IMR-90 (cell line): ENCODE measurements around the gene KLHL8. TPM values are rescaled to one million over a fixed set of nuclear protein-coding genes. Genes with fewer than 3 reads are reported as not detected.

Experiments
- ATAC-seq: fragments of 200-7000 bp; cut with Tn5 transposase; 2 replicates; pipeline ENCODE4 v1.9.1; 2020; ENCODE audit warnings: low read depth, mild to moderate bottlenecking, moderate library complexity
- BruUV-seq: library from RNA; stranded (reverse); fragments of 400-500 nt; replicated peaks from 2 replicates; lab custom pipeline; 2021; lab: Mats Ljungman, UMichigan
- CTCF ChIA-PET: fragments of 300-600 bp; formaldehyde crosslinking; extraction: SDS; loops from one replicate; lab custom pipeline; 2021; ENCODE audit warnings: antibody characterized with exemption; lab: Yijun Ruan, JAX
- POLR2A ChIA-PET: fragments of 300-600 bp; sonication (Branson Sonifier 250); formaldehyde crosslinking; loops from one replicate; lab custom pipeline; 2022; ENCODE audit warnings: antibody characterized with exemption; ENCODE audit not compliant: unreplicated experiment; lab: Charles Lee
- DNase-seq: peaks from one replicate; pipeline ENCODE4 v3.0.0; 2013
- H2AFZ ChIP-seq: replicated peaks from 2 replicates; pipeline ENCODE3; 2013; ENCODE audit warnings: low read length, mild to moderate bottlenecking; ENCODE audit not compliant: poor library complexity
- H2AK5ac ChIP-seq: 2 replicates; pipeline ENCODE4 v1.6.1; 2013; ENCODE audit warnings: low read depth, low read length, inconsistent platforms
- H2AK9ac ChIP-seq: replicated peaks from 2 replicates; pipeline ENCODE3; 2013; ENCODE audit warnings: mild to moderate bottlenecking, low read depth, low read length, moderate library complexity; ENCODE audit not compliant: poor library complexity
- H2BK120ac ChIP-seq: 2 replicates; pipeline ENCODE4 v1.6.1; 2013; ENCODE audit warnings: low read depth, low read length, inconsistent platforms
- H2BK15ac ChIP-seq: 3 replicates; pipeline ENCODE4 v1.6.1; 2013; ENCODE audit warnings: low read depth, low read length, inconsistent platforms
- H2BK20ac ChIP-seq: 2 replicates; pipeline ENCODE4 v1.6.1; 2013; ENCODE audit warnings: low read depth, mild to moderate bottlenecking, inconsistent platforms, low read length, moderate library complexity
- H2BK5ac ChIP-seq: 2 replicates; pipeline ENCODE4 v1.6.1; 2013; ENCODE audit warnings: mild to moderate bottlenecking, low read depth, low read length, inconsistent platforms; ENCODE audit not compliant: poor library complexity, severe bottlenecking
- H3K14ac ChIP-seq: replicated peaks from 2 replicates; pipeline ENCODE4 v1.6.1; 2013; ENCODE audit warnings: low read depth, low read length, inconsistent platforms
- H3K18ac ChIP-seq: 2 replicates; pipeline ENCODE4 v1.6.1; 2013; ENCODE audit warnings: low read depth, low read length, control low read depth
- H3K23ac ChIP-seq: 2 replicates; pipeline ENCODE4 v1.6.1; 2013; ENCODE audit warnings: low read depth, low read length, inconsistent platforms
- H3K27ac ChIP-seq: 2 replicates; pipeline ENCODE4 v1.5.1; 2013; ENCODE audit warnings: mild to moderate bottlenecking, control low read depth, low read length; ENCODE audit not compliant: insufficient read depth
- H3K27me3 ChIP-seq: 2 replicates; pipeline ENCODE4 v1.6.1; 2013; ENCODE audit warnings: low read length; ENCODE audit not compliant: control insufficient read depth, insufficient read depth
- H3K36me3 ChIP-seq: 2 replicates; pipeline ENCODE4 v1.6.1; 2013; ENCODE audit warnings: low read length, mixed read lengths; ENCODE audit not compliant: control insufficient read depth, insufficient read depth
- H3K4ac ChIP-seq: 2 replicates; pipeline ENCODE4 v1.6.1; 2013; ENCODE audit warnings: low read depth, low read length, inconsistent platforms
- H3K4me1 ChIP-seq: 2 replicates; pipeline ENCODE4 v1.6.1; 2013; ENCODE audit warnings: low read length, mixed read lengths; ENCODE audit not compliant: control insufficient read depth, insufficient read depth
- H3K4me2 ChIP-seq: 2 replicates; pipeline ENCODE4 v1.6.1; 2013; ENCODE audit warnings: low read depth, mild to moderate bottlenecking, control low read depth, low read length, moderate library complexity
- H3K4me3 ChIP-seq: 2 replicates; pipeline ENCODE4 v1.5.1; 2013; ENCODE audit warnings: low read depth, mild to moderate bottlenecking, control low read depth, low read length, moderate library complexity; ENCODE audit not compliant: insufficient read depth
- H3K56ac ChIP-seq: 2 replicates; pipeline ENCODE4 v1.6.1; 2013; ENCODE audit warnings: low read length, inconsistent platforms; ENCODE audit not compliant: insufficient read depth; ENCODE audit errors: extremely low read depth
- H3K79me1 ChIP-seq, 2 experiments: 2 replicates each; pipeline ENCODE4 v1.6.1; 2013; ENCODE audit warnings: low read length in 2 of 2, inconsistent platforms in 1 of 2, low read depth in 1 of 2
- H3K9ac ChIP-seq: 2 replicates; pipeline ENCODE4 v1.6.1; 2013; ENCODE audit warnings: low read depth, low read length, control low read depth
- H3K9me1 ChIP-seq: 2 replicates; pipeline ENCODE4 v1.6.1; 2013; ENCODE audit warnings: low read length, inconsistent platforms; ENCODE audit not compliant: insufficient read depth
- H3K9me3 ChIP-seq: 2 replicates; pipeline ENCODE4 v1.6.1; 2013; ENCODE audit warnings: low read length; ENCODE audit not compliant: control insufficient read depth, insufficient read depth
- H4K20me1 ChIP-seq: 2 replicates; pipeline ENCODE4 v1.6.1; 2013; ENCODE audit warnings: low read length, inconsistent platforms; ENCODE audit not compliant: insufficient read depth
- H4K5ac ChIP-seq: 2 replicates; pipeline ENCODE4 v1.6.1; 2013; ENCODE audit warnings: mild to moderate bottlenecking, low read depth, low read length, control low read depth
- H4K8ac ChIP-seq, 2 experiments: 2 replicates each; pipeline ENCODE4 v1.6.1; 2013; ENCODE audit warnings: low read depth in 2 of 2, low read length in 2 of 2, control low read depth in 1 of 2, inconsistent platforms in 1 of 2
- H4K91ac ChIP-seq: 2 replicates; pipeline ENCODE4 v1.6.1; 2013; ENCODE audit warnings: low read depth, low read length, inconsistent platforms; ENCODE audit not compliant: insufficient read depth
- BHLHE40 ChIP-seq: fragments of 150-350 bp; IDR thresholded peaks from 2 replicates; pipeline ENCODE4 v1.6.1; 2016; ENCODE audit warnings: mild to moderate bottlenecking, low read depth, low read length
- CEBPB ChIP-seq: IDR thresholded peaks from 2 replicates; pipeline ENCODE4 v1.6.1; 2012; ENCODE audit warnings: low read depth, low read length, improper control_type of control experiment
- MAZ ChIP-seq: IDR thresholded peaks from 2 replicates; pipeline ENCODE4 v1.6.1; 2012; ENCODE audit warnings: low read depth, mild to moderate bottlenecking, low read length, improper control_type of control experiment, moderate library complexity, borderline replicate concordance
- MXI1 ChIP-seq: IDR thresholded peaks from 2 replicates; pipeline ENCODE4 v1.6.1; 2012; ENCODE audit warnings: low read depth, mild to moderate bottlenecking, low read length, moderate library complexity, borderline replicate concordance
- NFE2L2 ChIP-seq: fragments of 150-350 bp; IDR thresholded peaks from 2 replicates; pipeline ENCODE4 v1.6.1; 2016; ENCODE audit warnings: low read depth, mild to moderate bottlenecking, low read length
- POLR2A ChIP-seq: IDR thresholded peaks from 2 replicates; pipeline ENCODE4 v1.6.1; 2012; ENCODE audit warnings: mild to moderate bottlenecking, low read depth, low read length
- RAD21 ChIP-seq: IDR thresholded peaks from 2 replicates; pipeline ENCODE4 v1.6.1; 2012; ENCODE audit warnings: low read length, improper control_type of control experiment
- RFX5 ChIP-seq: IDR thresholded peaks from 2 replicates; pipeline ENCODE4 v1.8.0; 2012; ENCODE audit warnings: low read depth, mild to moderate bottlenecking, low read length, moderate library complexity
- SMC3 ChIP-seq: fragments of 150-350 bp; IDR thresholded peaks from 2 replicates; pipeline ENCODE4 v1.6.1; 2016; ENCODE audit warnings: low read depth, mild to moderate bottlenecking, antibody characterized with exemption, low read length, moderate library complexity
- WGBS, 2 experiments: methylation state at CpG; one replicate each; pipeline versions ENCODE4 v1.1.5 to v1.1.7; 2013; ENCODE audit warnings: missing lambda C conversion rate in 2 of 2; ENCODE audit not compliant: insufficient read length in 1 of 2; ENCODE audit errors: extremely low coverage in 2 of 2; 5-methylcytosine and 5-hydroxymethylcytosine counted together
- dilution Hi-C: fragments of 300-500 bp; cut with HindIII; formaldehyde crosslinking; loops from one replicate; pipeline ENCODE4 v1.14.3; 2018; ENCODE audit warnings: low sequenced_read_pairs; ENCODE audit not compliant: unreplicated experiment
- in situ Hi-C: fragments of 300-500 bp; cut with MboI; formaldehyde crosslinking; loops from 3 replicates; pipeline ENCODE4 v1.14.3; 2019; ENCODE audit warnings: low sequenced_read_pairs, inconsistent platforms, mixed read lengths
- intact Hi-C: fragments of 100-400 bp; cut with micrococcal nuclease; formaldehyde crosslinking; loops from 2 replicates; pipeline ENCODE4 v1.10.0; 2022
- polyA plus RNA-seq, 3 experiments: library from polyadenylated mRNA; depleted of rRNA; stranded (reverse); fragments of >200 nt; gene quantifications; 2 replicates each; pipeline ENCODE4 v1.2.3, GENCODE V29; 2012; ENCODE audit warnings: low replicate concordance in 1 of 3
- total RNA-seq: library from RNA; depleted of rRNA; stranded (reverse); fragments of >200 nt; gene quantifications from 2 replicates; pipeline ENCODE4 v1.2.3, GENCODE V29; 2012
- TF ChIP-seq, protein P1 (sequence below): conservative IDR thresholded peaks from 2 replicates; pipeline ENCODE4 v1.5.1; 2012; ENCODE audit warnings: mild to moderate bottlenecking, low read depth, low read length, improper control_type of control experiment

The KLHL8 gene
- total and polyA plus RNA-seq, 2 of the 4 experiments (the other 2 are of a cell fraction) = 3.1 to 9.5 TPM

GRCh38 chr4:87121341-87122065, 98.9 kb downstream of the KLHL8 start (continued):
- TF ChIP-seq RFX5 (no peak), POLR2A (no peak), SMC3 (no peak)

DNA sequence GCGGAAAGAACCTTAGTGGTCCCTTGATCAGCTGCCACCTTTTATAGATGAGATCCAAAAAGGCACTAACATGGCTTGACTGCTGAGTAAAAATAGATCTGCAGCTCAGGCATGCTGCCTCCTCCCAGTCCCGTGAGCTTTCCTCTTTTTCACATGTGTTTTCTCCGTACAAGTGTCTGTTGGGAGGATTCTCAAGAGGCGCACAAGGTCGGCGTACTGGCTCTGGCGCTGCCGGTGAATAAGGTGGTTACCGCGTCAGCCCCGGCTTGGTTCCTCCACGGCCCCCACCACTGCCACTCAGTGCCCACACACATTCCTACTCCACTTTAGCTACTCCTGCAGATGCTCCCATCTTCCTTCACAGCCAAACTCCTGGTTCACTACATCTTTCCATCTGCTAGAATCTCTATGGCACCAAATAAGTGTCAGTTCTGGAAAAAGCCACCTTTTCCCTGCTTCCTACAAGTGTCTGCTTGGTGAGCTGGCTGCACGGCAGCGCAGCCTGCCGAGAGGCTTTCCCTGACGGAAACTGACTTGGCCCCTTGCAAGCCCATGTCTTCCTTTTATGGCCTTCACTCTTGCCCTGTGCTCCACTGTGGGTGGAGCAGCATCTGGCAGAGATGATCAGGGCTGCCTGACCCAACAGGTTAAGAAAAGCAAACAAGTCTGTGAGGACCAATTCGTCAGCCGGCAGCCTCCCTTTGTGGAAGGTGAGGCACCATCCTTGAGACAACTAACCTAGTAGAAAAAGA, 99.8 kb downstream of the KLHL8 start:
- DNase-seq = peak; percentile 87
- H3K9ac ChIP-seq = peak overlapping the region; percentile 56
- 96% methylated on average over 10 of the region's 18 CpGs; no CpG with 5 or more reads in 1 of the 2 experiments for WGBS, 2 experiments
- 0 out of 2 replicates have a peak, but pooled peaks have one; percentile 4 for TF ChIP-seq SMC3
- TF ChIP-seq MXI1 = no peak
- TF ChIP-seq, protein P1, sequence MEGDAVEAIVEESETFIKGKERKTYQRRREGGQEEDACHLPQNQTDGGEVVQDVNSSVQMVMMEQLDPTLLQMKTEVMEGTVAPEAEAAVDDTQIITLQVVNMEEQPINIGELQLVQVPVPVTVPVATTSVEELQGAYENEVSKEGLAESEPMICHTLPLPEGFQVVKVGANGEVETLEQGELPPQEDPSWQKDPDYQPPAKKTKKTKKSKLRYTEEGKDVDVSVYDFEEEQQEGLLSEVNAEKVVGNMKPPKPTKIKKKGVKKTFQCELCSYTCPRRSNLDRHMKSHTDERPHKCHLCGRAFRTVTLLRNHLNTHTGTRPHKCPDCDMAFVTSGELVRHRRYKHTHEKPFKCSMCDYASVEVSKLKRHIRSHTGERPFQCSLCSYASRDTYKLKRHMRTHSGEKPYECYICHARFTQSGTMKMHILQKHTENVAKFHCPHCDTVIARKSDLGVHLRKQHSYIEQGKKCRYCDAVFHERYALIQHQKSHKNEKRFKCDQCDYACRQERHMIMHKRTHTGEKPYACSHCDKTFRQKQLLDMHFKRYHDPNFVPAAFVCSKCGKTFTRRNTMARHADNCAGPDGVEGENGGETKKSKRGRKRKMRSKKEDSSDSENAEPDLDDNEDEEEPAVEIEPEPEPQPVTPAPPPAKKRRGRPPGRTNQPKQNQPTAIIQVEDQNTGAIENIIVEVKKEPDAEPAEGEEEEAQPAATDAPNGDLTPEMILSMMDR = no peak
- TF ChIP-seq POLR2A = no peak
- no peak for TF ChIP-seq NFE2L2
- no peak for TF ChIP-seq BHLHE40
- TF ChIP-seq RFX5 = no peak
- TF ChIP-seq CEBPB = no peak
- TF ChIP-seq MAZ = no peak
- peak; percentile 16; the same call in 1 of the 2 replicates for TF ChIP-seq RAD21

More for the DNA sequence above, 99.8 kb downstream of the KLHL8 start:
- peak overlapping the region; percentile 92 for H2BK120ac ChIP-seq
- H4K20me1 ChIP-seq = no peaks in the 10 kb centered on the region
- H2BK20ac ChIP-seq = peak overlapping the region; percentile 81
- peak overlapping the region; percentile 81; the same call in 1 of the 2 replicates for H3K18ac ChIP-seq
- H4K8ac ChIP-seq = peak overlapping the region; percentile 77 to 91; a peak in 3 of 4 replicates
- peak overlapping the region; percentile 91 for H4K91ac ChIP-seq
- H3K27me3 ChIP-seq = no peaks in the 10 kb centered on the region
- H2AK5ac ChIP-seq = peak overlapping the region; percentile 92; the same call in 1 of the 2 replicates
- H4K5ac ChIP-seq = peak overlapping the region; percentile 58
- peaks cover 9% of the 10 kb centered on the region for H3K36me3 ChIP-seq
- H3K79me1 ChIP-seq = peaks cover 40 to 59% of the 10 kb centered on the region in 2 experiments
- peak overlapping the region; percentile 71; the same call in 1 of the 2 replicates for H3K56ac ChIP-seq
- peaks cover 28% of the 10 kb centered on the region for H3K4me1 ChIP-seq
- ChIA-PET CTCF (interaction anchor here (1.0 kb wide), 1 partner anchor 12 kb away, joined by 4 read pairs; no protein-coding TSS in a partner anchor), POLR2A (no interaction called here)
- H2BK15ac ChIP-seq = peak overlapping the region; percentile 85; the same call in 1 of the 3 replicates
- intact Hi-C loops = loop anchor here (10.0 kb wide), 1 partner anchor 196 kb away; no protein-coding TSS in a partner anchor
- H2AK9ac ChIP-seq = peak overlapping the region; percentile 62
- in situ Hi-C loops = loop anchor here (25.0 kb wide), 1 partner anchor 633 kb away; no protein-coding TSS in a partner anchor
- ATAC-seq = peak; percentile 56
- no TSS peak for BruUV-seq
- peak overlapping the region; percentile 29 for H2AFZ ChIP-seq
- H2BK5ac ChIP-seq = peak overlapping the region; percentile 95
- H3K9me3 ChIP-seq = no peaks in the 10 kb centered on the region
- H3K27ac ChIP-seq = peak overlapping the region; percentile 72
- peaks cover 18% of the 10 kb centered on the region for H3K9me1 ChIP-seq
- no peak overlapping the region for H3K4me3 ChIP-seq
- peak overlapping the region; percentile 89 for H3K14ac ChIP-seq
- dilution Hi-C loops = no loop called here
- H3K4ac ChIP-seq = peak overlapping the region; percentile 89
- peak overlapping the region; percentile 69; the same call in 1 of the 2 replicates for H3K23ac ChIP-seq
- H3K4me2 ChIP-seq = peak overlapping the region; percentile 45; the same call in 1 of the 2 replicates
